K562 (cell line): ENCODE results near the gene KIAA1958. TPM values are rescaled to one million over a fixed set of nuclear protein-coding genes. Genes with fewer than 3 reads are reported as not detected.
A peak's percentile ranks its signal among the peaks of the same experiment; 100 is the strongest.

Source experiments
- CBX3 ChIP-seq, 2 experiments: IDR thresholded peaks; 1 replicate in 1 of 2; 2 replicates in 1 of 2; pipeline ENCODE4 v1.6.1; 2012; ENCODE audit warnings: inconsistent platforms in 2 of 2, low read length in 2 of 2, borderline replicate concordance in 1 of 2, control low read depth in 1 of 2
- E2F3 ChIP-seq: fragments of 250-450 bp; sonication (Bioruptor Pico); IDR thresholded peaks from 2 replicates; pipeline ENCODE4 v1.4.0; 2020; ENCODE audit warnings: mild to moderate bottlenecking
- FIP1L1 ChIP-seq: fragments of 200-400 bp; formaldehyde crosslinking; IDR thresholded peaks from 2 replicates; pipeline ENCODE4 v1.6.1; 2018; ENCODE audit warnings: mild to moderate bottlenecking, low read depth, low read length; ENCODE audit not compliant: poor library complexity, severe bottlenecking
- FOSL1 ChIP-seq: fragments of 200-800 bp; sonication (Bioruptor generic); conservative IDR thresholded peaks from 2 replicates; pipeline ENCODE4 v1.6.1; 2016; ENCODE audit warnings: missing genetic modification characterization, missing compliant biosample characterization
- GATA2 ChIP-seq: sonication (generic); formaldehyde crosslinking; IDR thresholded peaks from 2 replicates; pipeline ENCODE4 v1.4.0; 2020; ENCODE audit warnings: mild to moderate bottlenecking, missing genetic modification reagents
- GTF2A2 ChIP-seq: IDR thresholded peaks from 2 replicates; pipeline ENCODE4 v1.6.1; 2016; ENCODE audit warnings: mild to moderate bottlenecking, missing genetic modification characterization, missing compliant biosample characterization
- HSF4 ChIP-seq: fragments of 250-450 bp; sonication (Bioruptor Pico); IDR thresholded peaks from 2 replicates; pipeline ENCODE4 v2.1.2; 2022; ENCODE audit warnings: mild to moderate bottlenecking, moderate library complexity, borderline replicate concordance
- IRF1 ChIP-seq: sonication (generic); formaldehyde crosslinking; IDR thresholded peaks from 2 replicates; pipeline ENCODE4 v1.8.0; 2022; ENCODE audit warnings: missing genetic modification reagents, mild to moderate bottlenecking, borderline replicate concordance
- MEIS2 ChIP-seq: fragments of 450-650 bp; IDR thresholded peaks from 2 replicates; pipeline ENCODE4 v1.6.1; 2014; ENCODE audit warnings: mild to moderate bottlenecking; ENCODE audit not compliant: partially characterized antibody
- MLX ChIP-seq, 2 experiments: fragments of 450-650 bp in 1 of 2; sonication (generic) in 1 of 2; formaldehyde crosslinking; conservative IDR thresholded peaks; 2 replicates each; pipeline versions ENCODE4 v1.4.0 to v1.8.1; 2020 to 2022; ENCODE audit warnings: mild to moderate bottlenecking in 1 of 2, missing genetic modification reagents in 1 of 2
- MXD1 ChIP-seq: fragments of 250-450 bp; sonication (Bioruptor Pico); IDR thresholded peaks from 2 replicates; pipeline ENCODE4 v1.8.0; 2021; ENCODE audit warnings: borderline replicate concordance, mild to moderate bottlenecking, moderate library complexity; ENCODE audit not compliant: poor library complexity, severe bottlenecking
- NR1H2 ChIP-seq: sonication (generic); formaldehyde crosslinking; IDR thresholded peaks from 2 replicates; pipeline ENCODE4 v1.4.0; 2020; ENCODE audit warnings: mild to moderate bottlenecking, missing genetic modification reagents
- NRF1 ChIP-seq, 2 experiments: fragments of 450-650 bp; IDR thresholded peaks in 1 of 2; conservative IDR thresholded peaks in 1 of 2; 2 replicates each; pipeline ENCODE4 v1.6.1; 2014; ENCODE audit warnings: mild to moderate bottlenecking in 2 of 2
- PHB2 ChIP-seq: fragments of 450-650 bp; IDR thresholded peaks from 2 replicates; pipeline ENCODE4 v1.6.1; 2017; ENCODE audit warnings: low read depth
- SRSF1 ChIP-seq: fragments of 200-400 bp; formaldehyde crosslinking; IDR thresholded peaks from 2 replicates; pipeline ENCODE4 v1.6.1; 2017; ENCODE audit warnings: mild to moderate bottlenecking, low read depth, low read length, moderate library complexity
- SRSF7 ChIP-seq: fragments of 200-400 bp; formaldehyde crosslinking; optimal IDR thresholded peaks from 2 replicates; pipeline ENCODE3; 2017; ENCODE audit warnings: mild to moderate bottlenecking, low read depth, low read length
- TAF15 ChIP-seq: fragments of 200-400 bp; formaldehyde crosslinking; IDR thresholded peaks from 2 replicates; pipeline ENCODE4 v1.6.1; 2017; ENCODE audit warnings: mild to moderate bottlenecking, low read depth, low read length, moderate library complexity
- TCF15 ChIP-seq: fragments of 250-450 bp; sonication (Bioruptor Pico); IDR thresholded peaks from 2 replicates; pipeline ENCODE4 v1.8.0; 2022; ENCODE audit warnings: moderate library complexity, mild to moderate bottlenecking, inconsistent platforms
- U2AF1 ChIP-seq: fragments of 200-400 bp; formaldehyde crosslinking; optimal IDR thresholded peaks from 2 replicates; pipeline ENCODE3; 2017; ENCODE audit warnings: mild to moderate bottlenecking, low read depth, low read length, moderate library complexity
- XRCC5 ChIP-seq: fragments of 200-400 bp; formaldehyde crosslinking; IDR thresholded peaks from 2 replicates; pipeline ENCODE4 v1.6.1; 2017; ENCODE audit warnings: low read depth, mild to moderate bottlenecking, low read length
- ZNF24 ChIP-seq: fragments of 450-650 bp; IDR thresholded peaks from 2 replicates; pipeline ENCODE4 v1.6.1; 2016
- ZNF592 ChIP-seq: fragments of 450-650 bp; IDR thresholded peaks from 2 replicates; pipeline ENCODE4 v1.6.1; 2017; ENCODE audit warnings: antibody characterized with exemption, mild to moderate bottlenecking
- polyA plus RNA-seq, 8 experiments: library from polyadenylated mRNA; depleted of rRNA in 4 of 8; stranded (reverse) in 5 of 8; unstranded in 3 of 8; fragments of >200 nt; fragmentation: Nextera tagmentation in 2 of 8; fragmentation: Illumina TruSeq in 1 of 8; extraction: Ambion mirVana in 2 of 8; extraction: Trizol in 1 of 8; gene quantifications; 2 replicates each; pipeline versions ENCODE4 v1.2.1 to v1.2.3, GENCODE V29; 2011 to 2014; ENCODE audit warnings: inconsistent platforms in 1 of 8, missing spikeins in 1 of 8
- total RNA-seq, 7 experiments: library from RNA; depleted of rRNA in 6 of 7; stranded (reverse); fragments of >200 nt in 6 of 7; fragmentation: Illumina TruSeq in 2 of 7; extraction: Trizol in 2 of 7; gene quantifications; 2 replicates each; pipeline versions ENCODE4 v1.2.1 to v1.2.3, GENCODE V29; 2011 to 2021; ENCODE audit warnings: low replicate concordance in 1 of 7

Gene KIAA1958
- total and polyA plus RNA-seq, 9 of the 15 experiments (the other 6 are each of a cell fraction or from before 2014, with no cell fraction given) = 1.1 to 16.0 (median 10.1) TPM

- TF ChIP-seq SRSF1 (no peak), MEIS2 (no peak), FIP1L1 (peak; percentile 44), E2F3 (CRISPR knock-in tag) (peak; percentile 73), MXD1 (no peak), PHB2 (no peak), GATA2 (CRISPR knock-in tag) (no peak), SRSF7 (no peak), TCF15 (no peak), IRF1 (no peak), GTF2A2 (tag) (no peak), U2AF1 (no peak), NR1H2 (CRISPR knock-in tag) (no peak), NRF1 (conservative IDR thresholded peaks at IDR 0.05 in 1 of 2, IDR thresholded peaks at IDR 0.05 in 1 of 2) (peak; percentile 78 to 81), ZNF24 (no peak), TAF15 (no peak), FOSL1 (tag) (no peak), XRCC5 (no peak), MLX (CRISPR knock-in tag; conservative IDR thresholded peaks at IDR 0.05) (no peak), CBX3 (IDR thresholded peaks at IDR 0.05; ENCODE audit: borderline replicate concordance in 1 of 2, low read length in 2 of 2) (no peak), ZNF592 (no peak), HSF4 (CRISPR knock-in tag) (no peak)
These were observed 576 bp downstream of the KIAA1958 start (continued) for GRCh38 chr9:112487008-112487798.
